Esophagus muscularis mucosa (tissue), 4 donors: ENCODE measurements around the gene KCNS1. TPM values are rescaled to one million over a fixed set of nuclear protein-coding genes. Genes with fewer than 3 reads are reported as not detected.
A peak's percentile ranks its signal among the peaks of the same experiment; 100 is the strongest.

Experiments used
- DNase-seq: peaks from one replicate; pipeline ENCODE4 v3.0.0-alpha.2; 2017; ENCODE audit errors: extremely low spot score
- H3K27ac ChIP-seq, 4 donors: fragments of 200-600 bp; sonication (generic); replicated peaks in 1 of 4; 1 replicate in 3 of 4; 2 replicates in 1 of 4; pipeline ENCODE4 v1.5.1; 2016 to 2019; ENCODE audit warnings: mild to moderate bottlenecking in 1 of 4
- H3K27me3 ChIP-seq, 4 donors: fragments of 200-600 bp; sonication (generic); one replicate each; pipeline versions ENCODE4 v1.5.1 to v1.6.0; 2016 to 2019
- H3K36me3 ChIP-seq, 4 donors: fragments of 200-600 bp; sonication (generic); one replicate each; pipeline ENCODE4 v1.5.1; 2016 to 2019
- H3K4me1 ChIP-seq, 4 donors: fragments of 200-600 bp; sonication (generic); one replicate each; pipeline ENCODE4 v1.5.1; 2016 to 2019
- H3K4me3 ChIP-seq, 4 donors: fragments of 200-600 bp; sonication (generic); 1 replicate in 2 of 4; 2 replicates in 2 of 4; pipeline ENCODE4 v1.5.1; 2016 to 2019; ENCODE audit warnings: mild to moderate bottlenecking in 4 of 4, moderate library complexity in 1 of 4
- H3K9me3 ChIP-seq, 4 donors: fragments of 200-600 bp; sonication (generic); 1 replicate in 3 of 4; 2 replicates in 1 of 4; pipeline ENCODE4 v1.5.1; 2016 to 2019
- EP300 ChIP-seq: sonication (generic); formaldehyde crosslinking; IDR thresholded peaks from one replicate; pipeline ENCODE4 v1.6.1; 2017; ENCODE audit warnings: antibody characterized with exemption
- POLR2A ChIP-seq: fragments of 450-650 bp; IDR thresholded peaks from one replicate; pipeline ENCODE4 v1.6.1; 2017; ENCODE audit warnings: antibody characterized with exemption, moderate library complexity, mild to moderate bottlenecking, low read depth
- POLR2AphosphoS5 ChIP-seq, 2 donors: sonication (generic); formaldehyde crosslinking; IDR thresholded peaks; one replicate each; pipeline ENCODE4 v1.6.1; 2017; ENCODE audit warnings: antibody characterized with exemption in 2 of 2
- WGBS: methylation state at CpG from one replicate; pipeline ENCODE4 v1.1.5; 2018; 5-methylcytosine and 5-hydroxymethylcytosine counted together
- intact Hi-C: fragments of 100-400 bp; cut with DNase I; formaldehyde crosslinking; loops from one replicate; pipeline ENCODE4 v1.15.1; 2023
- total RNA-seq, 4 donors: library from RNA; depleted of rRNA; stranded (reverse); fragments of >200 nt; gene quantifications; one replicate each; pipeline versions ENCODE4 v1.1.0 to v1.2.1, GENCODE V29; 2016
- TF ChIP-seq, protein P1 (sequence below), 3 experiments: fragments of 200-600 bp in 2 of 3; fragments of 450-650 bp in 1 of 3; sonication (generic) in 2 of 3; IDR thresholded peaks; one replicate each; pipeline ENCODE4 v1.5.1; 2017 to 2019; ENCODE audit warnings: antibody characterized with exemption in 3 of 3, mild to moderate bottlenecking in 2 of 3, moderate library complexity in 1 of 3

Gene KCNS1
- total RNA-seq, 4 donors from 2014 or later, result 0.17 TPM; not detected in 3

DNA sequence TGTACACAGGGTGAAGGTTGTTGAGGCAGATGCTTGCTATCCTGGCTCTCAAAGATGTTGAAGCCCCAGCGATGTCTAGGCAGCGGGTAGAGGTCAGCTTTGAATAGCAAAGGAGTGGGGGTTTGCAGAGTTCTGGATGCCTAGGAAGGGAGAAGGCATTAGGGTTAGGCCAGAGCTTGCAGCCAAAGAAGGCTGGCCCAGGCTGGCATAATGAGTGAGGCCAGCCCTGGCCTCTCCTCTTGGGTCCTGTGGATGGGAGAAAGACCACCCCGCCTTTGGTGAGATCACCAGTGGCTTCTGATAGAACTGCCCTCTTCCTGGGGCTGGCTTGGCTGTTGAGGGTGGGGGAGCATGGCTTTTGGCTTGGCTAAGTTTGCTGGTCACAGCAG lies 14.5 kb upstream of the KCNS1 start:
- Histone ChIP-seq H3K4me1 (no peaks in the 10 kb centered on the region), H3K36me3 (no peaks in the 10 kb centered on the region), H3K4me3 (no peak overlapping the region), H3K9me3 (no peaks in the 10 kb centered on the region), H3K27me3 (peaks cover 0 to 57% (median 0%) of the 10 kb centered on the region in 4 donors), H3K27ac (no peak overlapping the region)
- TF ChIP-seq EP300 (no peak), POLR2AphosphoS5 (IDR thresholded peaks at IDR 0.05) (no peak), POLR2A (no peak)
- TF ChIP-seq, protein P1, sequence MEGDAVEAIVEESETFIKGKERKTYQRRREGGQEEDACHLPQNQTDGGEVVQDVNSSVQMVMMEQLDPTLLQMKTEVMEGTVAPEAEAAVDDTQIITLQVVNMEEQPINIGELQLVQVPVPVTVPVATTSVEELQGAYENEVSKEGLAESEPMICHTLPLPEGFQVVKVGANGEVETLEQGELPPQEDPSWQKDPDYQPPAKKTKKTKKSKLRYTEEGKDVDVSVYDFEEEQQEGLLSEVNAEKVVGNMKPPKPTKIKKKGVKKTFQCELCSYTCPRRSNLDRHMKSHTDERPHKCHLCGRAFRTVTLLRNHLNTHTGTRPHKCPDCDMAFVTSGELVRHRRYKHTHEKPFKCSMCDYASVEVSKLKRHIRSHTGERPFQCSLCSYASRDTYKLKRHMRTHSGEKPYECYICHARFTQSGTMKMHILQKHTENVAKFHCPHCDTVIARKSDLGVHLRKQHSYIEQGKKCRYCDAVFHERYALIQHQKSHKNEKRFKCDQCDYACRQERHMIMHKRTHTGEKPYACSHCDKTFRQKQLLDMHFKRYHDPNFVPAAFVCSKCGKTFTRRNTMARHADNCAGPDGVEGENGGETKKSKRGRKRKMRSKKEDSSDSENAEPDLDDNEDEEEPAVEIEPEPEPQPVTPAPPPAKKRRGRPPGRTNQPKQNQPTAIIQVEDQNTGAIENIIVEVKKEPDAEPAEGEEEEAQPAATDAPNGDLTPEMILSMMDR (IDR thresholded peaks at IDR 0.05), result no peak
- no peak for DNase-seq
- intact Hi-C loops, result no loop called here
- 81% methylated on average over 3 of the region's 3 CpGs for WGBS

GRCh38 chr20:45114465-45115385 lies 13.8 kb upstream of the KCNS1 start, which contains the start of gene WFDC5:
TSS of gene WFDC5 (minus strand) at chr20:45115174. CDS start at chr20:45115083, 91 bp downstream.
- H3K4me1 ChIP-seq, result no peaks in the 10 kb centered on the region
- intact Hi-C loops, result no loop called here
- TF ChIP-seq, protein P1 (IDR thresholded peaks at IDR 0.05), result no peak
- TF ChIP-seq POLR2AphosphoS5 (IDR thresholded peaks at IDR 0.05), result no peak
- TF ChIP-seq EP300, result no peak
- TF ChIP-seq POLR2A, result no peak
- no peaks in the 10 kb centered on the region for H3K36me3 ChIP-seq
- no peak within 1 kb of the TSS for H3K27ac ChIP-seq
- no peak within 1 kb of the TSS for H3K4me3 ChIP-seq
- DNase-seq, result peak; percentile 89
- H3K9me3 ChIP-seq, result no peaks in the 10 kb centered on the region
- H3K27me3 ChIP-seq, result peaks cover 0 to 56% (median 0%) of the 10 kb centered on the region in 4 donors
- 53% methylated on average over 13 of the region's 16 CpGs for WGBS

- intact Hi-C loops, result no loop called here
- H3K36me3 ChIP-seq, result no peaks in the 10 kb centered on the region
- H3K27me3 ChIP-seq, result peaks cover 0 to 57% (median 0%) of the 10 kb centered on the region in 4 donors
- no peak overlapping the region for H3K4me3 ChIP-seq
- TF ChIP-seq, protein P1 (IDR thresholded peaks at IDR 0.05), result no peak
- TF ChIP-seq EP300 (no peak), POLR2AphosphoS5 (IDR thresholded peaks at IDR 0.05) (no peak), POLR2A (no peak)
- H3K9me3 ChIP-seq, result no peaks in the 10 kb centered on the region
- H3K4me1 ChIP-seq, result no peaks in the 10 kb centered on the region
- no peak overlapping the region for H3K27ac ChIP-seq
- peak; percentile 57 for DNase-seq
- 98% methylated on average over 3 of the region's 3 CpGs for WGBS
Measured at GRCh38 chr20:45113865-45114264, 12.9 kb upstream of the KCNS1 start.

- TF ChIP-seq POLR2AphosphoS5 (IDR thresholded peaks at IDR 0.05) (no peak), EP300 (no peak), POLR2A (no peak)
- TF ChIP-seq, protein P1 (IDR thresholded peaks at IDR 0.05), result no peak
- Histone ChIP-seq H3K36me3 (no peaks in the 10 kb centered on the region), H3K27ac (no peak overlapping the region), H3K4me3 (no peak overlapping the region), H3K27me3 (peaks cover 0 to 59% (median 0%) of the 10 kb centered on the region in 4 donors), H3K4me1 (no peaks in the 10 kb centered on the region), H3K9me3 (no peaks in the 10 kb centered on the region)
- DNase-seq, result no peak
- intact Hi-C loops, result no loop called here
Measured at GRCh38 chr20:45112754-45113153, 11.8 kb upstream of the KCNS1 start.
